HCT116 (cell line): Measurements from ENCODE around the gene SPARC. TPM values are rescaled to one million over a fixed set of nuclear protein-coding genes. Genes with fewer than 3 reads are reported as not detected.

Experiments
- ATAC-seq: fragments of 200-7000 bp; cut with Tn5 transposase; 2 replicates; pipeline ENCODE4 v1.9.1; 2020; ENCODE audit warnings: mild to moderate bottlenecking, moderate library complexity
- BruUV-seq: library from RNA; stranded (reverse); fragments of 400-500 nt; replicated peaks from 2 replicates; lab custom pipeline; 2021; lab: Mats Ljungman, UMichigan
- CTCF ChIA-PET: fragments of 300-600 bp; sonication (Branson Sonifier 250); formaldehyde crosslinking; loops from one replicate; lab custom pipeline; 2021; ENCODE audit warnings: antibody characterized with exemption; lab: Charles Lee
- POLR2A ChIA-PET: fragments of 300-600, 350-600 bp; sonication (Branson Sonifier 250); formaldehyde crosslinking; loops from one replicate; lab custom pipeline; 2021; ENCODE audit warnings: antibody characterized with exemption; lab: Charles Lee
- RAD21 ChIA-PET, 2 experiments: fragments of 300-600 bp; sonication (Branson Sonifier 250); formaldehyde crosslinking; loops; one replicate each; lab custom pipeline; 2023; ENCODE audit warnings: low total read pairs in 2 of 2; ENCODE audit not compliant: uncharacterized antibody in 2 of 2, unreplicated experiment in 2 of 2, low non-redundant PET in 1 of 2; lab: Charles Lee
- DNase-seq: peaks from one replicate; pipeline ENCODE4 v3.0.0-alpha.2; 2010; ENCODE audit warnings: low read depth, low spot score
- H2AFZ ChIP-seq: fragments of 200-600 bp; shearing (Covaris generic), sonication (generic); 2 replicates; pipeline ENCODE4 v1.6.1; 2017; ENCODE audit warnings: low read depth, mixed run types, mixed read lengths, antibody characterized with exemption, low read length; ENCODE audit not compliant: poor library complexity, severe bottlenecking
- H3K27ac ChIP-seq: 2 replicates; pipeline ENCODE4 v1.5.1; 2012; ENCODE audit warnings: low read depth, low read length
- H3K27me3 ChIP-seq: fragments of 200-600 bp; sonication (generic); 2 replicates; pipeline ENCODE4 v1.6.1; 2016; ENCODE audit warnings: mixed run types, low read length, mixed read lengths; ENCODE audit not compliant: insufficient read depth
- H3K36me3 ChIP-seq, 2 experiments: fragments of 200-500 bp in 1 of 2; fragments of 200-600 bp in 1 of 2; sonication (Bioruptor generic) in 1 of 2; sonication (generic) in 1 of 2; 2 replicates each; pipeline versions ENCODE4 v1.5.1 to v1.6.1; 2014 to 2016; ENCODE audit warnings: low read length in 2 of 2, inconsistent platforms in 1 of 2, mixed read lengths in 1 of 2, mixed run types in 1 of 2; ENCODE audit not compliant: insufficient read depth in 2 of 2, control insufficient read depth in 1 of 2
- H3K4me1 ChIP-seq, 2 experiments: fragments of 200-600 bp in 1 of 2; sonication (generic) in 1 of 2; 2 replicates each; pipeline versions ENCODE4 v1.5.1 to v1.6.1; 2012 to 2017; ENCODE audit warnings: low read length in 2 of 2, inconsistent platforms in 1 of 2, mild to moderate bottlenecking in 1 of 2, mixed read lengths in 1 of 2, mixed run types in 1 of 2, moderate library complexity in 1 of 2; ENCODE audit not compliant: insufficient read depth in 2 of 2, control insufficient read depth in 1 of 2
- H3K4me2 ChIP-seq: fragments of 200-600 bp; sonication (generic); 2 replicates; pipeline ENCODE4 v1.6.1; 2017; ENCODE audit warnings: mixed run types, low read length, mixed read lengths
- H3K4me3 ChIP-seq, 2 experiments: fragments of 200-600 bp in 1 of 2; sonication (generic) in 1 of 2; replicated peaks in 1 of 2; 2 replicates each; pipeline ENCODE4 v1.5.1; 2011 to 2016; ENCODE audit warnings: low read length in 2 of 2, control low read depth in 1 of 2, low read depth in 1 of 2, mild to moderate bottlenecking in 1 of 2, mixed read lengths in 1 of 2, mixed run types in 1 of 2
- H3K79me2 ChIP-seq: fragments of 200-600 bp; sonication (generic); 2 replicates; pipeline ENCODE4 v1.6.1; 2017; ENCODE audit warnings: mild to moderate bottlenecking, mixed run types, low read length, moderate library complexity, mixed read lengths; ENCODE audit not compliant: insufficient read depth
- H3K9ac ChIP-seq: fragments of 200-600 bp; sonication (generic); 2 replicates; pipeline ENCODE4 v1.6.1; 2016; ENCODE audit warnings: low read length, mixed read lengths
- H3K9me2 ChIP-seq: fragments of 200-600 bp; sonication (generic), shearing (Covaris generic); 2 replicates; pipeline ENCODE4 v1.6.1; 2017; ENCODE audit warnings: mixed run types, mild to moderate bottlenecking, moderate library complexity; ENCODE audit not compliant: insufficient read depth
- H3K9me3 ChIP-seq, 2 experiments: fragments of 200-500 bp in 1 of 2; fragments of 200-600 bp in 1 of 2; sonication (Bioruptor generic) in 1 of 2; sonication (generic) in 1 of 2; 2 replicates each; pipeline ENCODE4 v1.6.1; 2014 to 2017; ENCODE audit warnings: low read length in 2 of 2, mixed read lengths in 2 of 2, inconsistent platforms in 1 of 2, low read depth in 1 of 2, mild to moderate bottlenecking in 1 of 2, mixed run types in 1 of 2, moderate library complexity in 1 of 2; ENCODE audit not compliant: control insufficient read depth in 1 of 2, insufficient read depth in 1 of 2
- H4K20me1 ChIP-seq: fragments of 200-600 bp; sonication (generic), shearing (Covaris generic); 2 replicates; pipeline ENCODE4 v1.6.1; 2017; ENCODE audit warnings: mixed run types, mild to moderate bottlenecking, moderate library complexity; ENCODE audit not compliant: insufficient read depth
- CBX3 ChIP-seq: IDR thresholded peaks from 2 replicates; pipeline ENCODE4 v1.6.1; 2012; ENCODE audit warnings: low read depth
- CEBPB ChIP-seq: IDR thresholded peaks from 2 replicates; pipeline ENCODE4 v1.6.1; 2012; ENCODE audit warnings: low read depth
- EZH2 ChIP-seq: fragments of 200-600 bp; sonication (generic); IDR thresholded peaks from 2 replicates; pipeline ENCODE4 v1.6.1; 2017; ENCODE audit warnings: antibody characterized with exemption, mixed run types
- JUND ChIP-seq: IDR thresholded peaks from 2 replicates; pipeline ENCODE4 v1.6.1; 2012
- POLR2AphosphoS5 ChIP-seq: IDR thresholded peaks from 2 replicates; pipeline ENCODE4 v1.6.1; 2011; ENCODE audit warnings: mild to moderate bottlenecking, low read depth, low read length, moderate library complexity
- RAD21 ChIP-seq: IDR thresholded peaks from 2 replicates; pipeline ENCODE4 v1.6.1; 2012; ENCODE audit warnings: low read depth, mild to moderate bottlenecking
- SP1 ChIP-seq: IDR thresholded peaks from 2 replicates; pipeline ENCODE4 v1.6.1; 2012; ENCODE audit warnings: low read depth
- TCF7L2 ChIP-seq: IDR thresholded peaks from 2 replicates; pipeline ENCODE4 v1.7.0; 2011; ENCODE audit warnings: borderline replicate concordance, inconsistent platforms; ENCODE audit not compliant: insufficient read depth, insufficient read length; ENCODE audit errors: extremely low read depth
- YY1 ChIP-seq: IDR thresholded peaks from 2 replicates; pipeline ENCODE4 v1.6.1; 2011; ENCODE audit warnings: low read length, low read depth, moderate library complexity, mild to moderate bottlenecking; ENCODE audit not compliant: insufficient replicate concordance; ENCODE audit errors: extremely low read depth
- ZFX ChIP-seq: fragments of 450-650 bp; IDR thresholded peaks from 2 replicates; pipeline ENCODE4 v1.6.1; 2017
- ZNF274 ChIP-seq: fragments of 200-500 bp; sonication (Bioruptor generic); IDR thresholded peaks from 2 replicates; pipeline ENCODE4 v1.6.1; 2014; ENCODE audit warnings: mild to moderate bottlenecking, low read depth, low read length, inconsistent platforms
- intact Hi-C: fragments of 100-400 bp; cut with micrococcal nuclease; formaldehyde crosslinking; loops from 2 replicates; pipeline ENCODE4 v1.10.0; 2022
- total RNA-seq: library from RNA; stranded (reverse); gene quantifications from one replicate; pipeline ENCODE4 v1.2.1, GENCODE V29; 2021; ENCODE audit not compliant: unreplicated experiment
- TF ChIP-seq, protein P1 (sequence below): IDR thresholded peaks from 2 replicates; pipeline ENCODE4 v1.6.1; 2012
- TF ChIP-seq, protein P2 (sequence below): IDR thresholded peaks from 2 replicates; pipeline ENCODE4 v1.6.1; 2012
- TF ChIP-seq, protein P3 (sequence below): IDR thresholded peaks from 2 replicates; pipeline ENCODE4 v1.6.1; 2012; ENCODE audit warnings: low read depth

Gene SPARC
- total RNA-seq, 1 experiment from 2014 or later = 3.0 TPM

DNA sequence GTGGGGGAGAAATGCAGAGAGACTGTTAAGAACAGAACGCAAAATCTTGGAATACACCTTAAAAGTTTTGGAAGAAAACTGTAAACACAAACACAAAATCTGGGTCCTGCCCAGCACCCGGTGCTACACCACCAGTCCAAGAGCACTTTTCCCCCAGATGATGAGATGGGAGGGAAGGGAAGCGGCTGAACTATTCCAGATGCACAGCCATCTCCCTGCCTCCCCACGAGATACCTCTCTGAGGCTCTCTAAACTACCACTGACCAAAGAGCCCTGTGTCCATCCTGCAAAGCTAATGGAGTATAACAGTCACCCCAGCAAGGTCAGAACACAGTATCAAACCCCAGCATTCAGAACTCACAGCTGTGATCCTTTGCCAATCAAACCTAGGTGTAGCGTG lies 8.0 kb downstream of the SPARC start:
- TF ChIP-seq SP1 (no peak), POLR2AphosphoS5 (no peak), RAD21 (no peak), EZH2 (no peak), CEBPB (no peak), JUND (no peak), ZNF274 (no peak), CBX3 (no peak), YY1 (no peak), TCF7L2 (no peak), ZFX (no peak)
- TF ChIP-seq, protein P1, sequence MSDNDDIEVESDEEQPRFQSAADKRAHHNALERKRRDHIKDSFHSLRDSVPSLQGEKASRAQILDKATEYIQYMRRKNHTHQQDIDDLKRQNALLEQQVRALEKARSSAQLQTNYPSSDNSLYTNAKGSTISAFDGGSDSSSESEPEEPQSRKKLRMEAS = no peak
- TF ChIP-seq, protein P2, sequence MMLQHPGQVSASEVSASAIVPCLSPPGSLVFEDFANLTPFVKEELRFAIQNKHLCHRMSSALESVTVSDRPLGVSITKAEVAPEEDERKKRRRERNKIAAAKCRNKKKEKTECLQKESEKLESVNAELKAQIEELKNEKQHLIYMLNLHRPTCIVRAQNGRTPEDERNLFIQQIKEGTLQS = no peak
- TF ChIP-seq, protein P3, sequence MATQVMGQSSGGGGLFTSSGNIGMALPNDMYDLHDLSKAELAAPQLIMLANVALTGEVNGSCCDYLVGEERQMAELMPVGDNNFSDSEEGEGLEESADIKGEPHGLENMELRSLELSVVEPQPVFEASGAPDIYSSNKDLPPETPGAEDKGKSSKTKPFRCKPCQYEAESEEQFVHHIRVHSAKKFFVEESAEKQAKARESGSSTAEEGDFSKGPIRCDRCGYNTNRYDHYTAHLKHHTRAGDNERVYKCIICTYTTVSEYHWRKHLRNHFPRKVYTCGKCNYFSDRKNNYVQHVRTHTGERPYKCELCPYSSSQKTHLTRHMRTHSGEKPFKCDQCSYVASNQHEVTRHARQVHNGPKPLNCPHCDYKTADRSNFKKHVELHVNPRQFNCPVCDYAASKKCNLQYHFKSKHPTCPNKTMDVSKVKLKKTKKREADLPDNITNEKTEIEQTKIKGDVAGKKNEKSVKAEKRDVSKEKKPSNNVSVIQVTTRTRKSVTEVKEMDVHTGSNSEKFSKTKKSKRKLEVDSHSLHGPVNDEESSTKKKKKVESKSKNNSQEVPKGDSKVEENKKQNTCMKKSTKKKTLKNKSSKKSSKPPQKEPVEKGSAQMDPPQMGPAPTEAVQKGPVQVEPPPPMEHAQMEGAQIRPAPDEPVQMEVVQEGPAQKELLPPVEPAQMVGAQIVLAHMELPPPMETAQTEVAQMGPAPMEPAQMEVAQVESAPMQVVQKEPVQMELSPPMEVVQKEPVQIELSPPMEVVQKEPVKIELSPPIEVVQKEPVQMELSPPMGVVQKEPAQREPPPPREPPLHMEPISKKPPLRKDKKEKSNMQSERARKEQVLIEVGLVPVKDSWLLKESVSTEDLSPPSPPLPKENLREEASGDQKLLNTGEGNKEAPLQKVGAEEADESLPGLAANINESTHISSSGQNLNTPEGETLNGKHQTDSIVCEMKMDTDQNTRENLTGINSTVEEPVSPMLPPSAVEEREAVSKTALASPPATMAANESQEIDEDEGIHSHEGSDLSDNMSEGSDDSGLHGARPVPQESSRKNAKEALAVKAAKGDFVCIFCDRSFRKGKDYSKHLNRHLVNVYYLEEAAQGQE = no peak
- CTCF ChIA-PET = no interaction called here
- Histone ChIP-seq H3K9ac (no peak overlapping the region), H3K4me2 (no peak overlapping the region), H3K27ac (no peak overlapping the region), H3K4me1 (peaks cover 0 to 3% of the 10 kb centered on the region in 2 experiments; a peak in 1 of 4 replicates), H4K20me1 (no peaks in the 10 kb centered on the region), H2AFZ (no peak overlapping the region), H3K4me3 (no peak overlapping the region), H3K9me3 (no peaks in the 10 kb centered on the region), H3K79me2 (no peaks in the 10 kb centered on the region), H3K9me2 (no peaks in the 10 kb centered on the region), H3K27me3 (0 out of 2 replicates have a peak, but pooled peaks cover 3% of the 10 kb centered on the region), H3K36me3 (no peaks in the 10 kb centered on the region)
- POLR2A ChIA-PET = no interaction called here
- BruUV-seq = no TSS peak
- RAD21 ChIA-PET = no interaction called here
- DNase-seq (no peak), ATAC-seq (no peak)
- intact Hi-C loops = no loop called here
